Esophagus muscularis mucosa (tissue), 4 donors: ENCODE measurements around the gene DOCK10. TPM values are rescaled to one million over a fixed set of nuclear protein-coding genes. Genes with fewer than 3 reads are reported as not detected.

Source experiments
- DNase-seq: peaks from one replicate; pipeline ENCODE4 v3.0.0-alpha.2; 2017; ENCODE audit errors: extremely low spot score
- H3K27ac ChIP-seq, 4 donors: fragments of 200-600 bp; sonication (generic); replicated peaks in 1 of 4; 1 replicate in 3 of 4; 2 replicates in 1 of 4; pipeline ENCODE4 v1.5.1; 2016 to 2019; ENCODE audit warnings: mild to moderate bottlenecking in 1 of 4
- H3K27me3 ChIP-seq, 4 donors: fragments of 200-600 bp; sonication (generic); one replicate each; pipeline versions ENCODE4 v1.5.1 to v1.6.0; 2016 to 2019
- H3K36me3 ChIP-seq, 4 donors: fragments of 200-600 bp; sonication (generic); one replicate each; pipeline ENCODE4 v1.5.1; 2016 to 2019
- H3K4me1 ChIP-seq, 4 donors: fragments of 200-600 bp; sonication (generic); one replicate each; pipeline ENCODE4 v1.5.1; 2016 to 2019
- H3K4me3 ChIP-seq, 4 donors: fragments of 200-600 bp; sonication (generic); 1 replicate in 2 of 4; 2 replicates in 2 of 4; pipeline ENCODE4 v1.5.1; 2016 to 2019; ENCODE audit warnings: mild to moderate bottlenecking in 4 of 4, moderate library complexity in 1 of 4
- H3K9me3 ChIP-seq, 4 donors: fragments of 200-600 bp; sonication (generic); 1 replicate in 3 of 4; 2 replicates in 1 of 4; pipeline ENCODE4 v1.5.1; 2016 to 2019
- CTCF ChIP-seq, 3 experiments: fragments of 200-600 bp in 2 of 3; fragments of 450-650 bp in 1 of 3; sonication (generic) in 2 of 3; IDR thresholded peaks; one replicate each; pipeline ENCODE4 v1.5.1; 2017 to 2019; ENCODE audit warnings: antibody characterized with exemption in 3 of 3, mild to moderate bottlenecking in 2 of 3, moderate library complexity in 1 of 3
- EP300 ChIP-seq: sonication (generic); formaldehyde crosslinking; IDR thresholded peaks from one replicate; pipeline ENCODE4 v1.6.1; 2017; ENCODE audit warnings: antibody characterized with exemption
- POLR2A ChIP-seq: fragments of 450-650 bp; IDR thresholded peaks from one replicate; pipeline ENCODE4 v1.6.1; 2017; ENCODE audit warnings: antibody characterized with exemption, moderate library complexity, mild to moderate bottlenecking, low read depth
- POLR2AphosphoS5 ChIP-seq, 2 donors: sonication (generic); formaldehyde crosslinking; IDR thresholded peaks; one replicate each; pipeline ENCODE4 v1.6.1; 2017; ENCODE audit warnings: antibody characterized with exemption in 2 of 2
- WGBS: methylation state at CpG from one replicate; pipeline ENCODE4 v1.1.5; 2018; 5-methylcytosine and 5-hydroxymethylcytosine counted together
- intact Hi-C: fragments of 100-400 bp; cut with DNase I; formaldehyde crosslinking; loops from one replicate; pipeline ENCODE4 v1.15.1; 2023
- total RNA-seq, 4 donors: library from RNA; depleted of rRNA; stranded (reverse); fragments of >200 nt; gene quantifications; one replicate each; pipeline versions ENCODE4 v1.1.0 to v1.2.1, GENCODE V29; 2016

The DOCK10 gene
- total RNA-seq, 4 donors from 2014 or later: 1.9 to 11.6 (median 6.3) TPM

GRCh38 chr2:225037415-225038230 lies 4.6 kb downstream of the DOCK10 start:
- Histone ChIP-seq H3K27me3 (peaks cover 0 to 29% (median 6%) of the 10 kb centered on the region in 4 donors), H3K27ac (no peak overlapping the region), H3K4me1 (peaks cover 0 to 20% (median 19%) of the 10 kb centered on the region in 4 donors), H3K9me3 (no peaks in the 10 kb centered on the region), H3K36me3 (no peaks in the 10 kb centered on the region), H3K4me3 (no peak overlapping the region)
- TF ChIP-seq EP300 (no peak), CTCF (IDR thresholded peaks at IDR 0.05) (no peak), POLR2A (no peak), POLR2AphosphoS5 (IDR thresholded peaks at IDR 0.05) (no peak)
- no peak for DNase-seq
- intact Hi-C loops: no loop called here
- 72% methylated on average over 5 of the region's 5 CpGs for WGBS

DNA sequence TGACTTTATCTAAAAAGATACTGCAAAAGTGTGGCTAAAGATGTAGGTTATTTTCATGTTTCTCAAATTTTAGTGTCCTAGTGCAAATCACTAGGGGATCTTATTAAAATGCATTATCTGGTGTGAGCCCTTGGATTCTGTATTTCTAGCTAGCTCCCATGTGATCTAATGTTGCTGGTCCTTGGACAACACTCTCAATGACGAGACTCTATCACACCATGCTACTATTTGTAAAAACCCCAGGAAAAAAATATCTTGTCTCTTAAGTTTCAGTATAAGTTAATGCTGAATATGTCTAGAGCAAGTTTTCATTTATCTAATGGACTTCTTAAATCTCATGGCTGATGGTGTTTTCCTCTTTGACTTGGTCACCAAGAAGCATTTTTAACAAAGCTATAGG lies 5.8 kb downstream of the DOCK10 start:
- DNase-seq: no peak
- no peak for TF ChIP-seq POLR2A
- no peak for TF ChIP-seq EP300
- no peak for TF ChIP-seq POLR2AphosphoS5 (IDR thresholded peaks at IDR 0.05)
- TF ChIP-seq CTCF (IDR thresholded peaks at IDR 0.05): no peak
- Histone ChIP-seq H3K4me3 (no peak overlapping the region), H3K36me3 (no peaks in the 10 kb centered on the region), H3K9me3 (no peaks in the 10 kb centered on the region), H3K27me3 (peaks cover 0 to 17% (median 3%) of the 10 kb centered on the region in 4 donors), H3K4me1 (peaks cover 0 to 8% (median 7%) of the 10 kb centered on the region in 4 donors), H3K27ac (no peak overlapping the region)
- intact Hi-C loops: no loop called here
- 90% methylated on average over 1 of the region's 1 CpG for WGBS

DNA sequence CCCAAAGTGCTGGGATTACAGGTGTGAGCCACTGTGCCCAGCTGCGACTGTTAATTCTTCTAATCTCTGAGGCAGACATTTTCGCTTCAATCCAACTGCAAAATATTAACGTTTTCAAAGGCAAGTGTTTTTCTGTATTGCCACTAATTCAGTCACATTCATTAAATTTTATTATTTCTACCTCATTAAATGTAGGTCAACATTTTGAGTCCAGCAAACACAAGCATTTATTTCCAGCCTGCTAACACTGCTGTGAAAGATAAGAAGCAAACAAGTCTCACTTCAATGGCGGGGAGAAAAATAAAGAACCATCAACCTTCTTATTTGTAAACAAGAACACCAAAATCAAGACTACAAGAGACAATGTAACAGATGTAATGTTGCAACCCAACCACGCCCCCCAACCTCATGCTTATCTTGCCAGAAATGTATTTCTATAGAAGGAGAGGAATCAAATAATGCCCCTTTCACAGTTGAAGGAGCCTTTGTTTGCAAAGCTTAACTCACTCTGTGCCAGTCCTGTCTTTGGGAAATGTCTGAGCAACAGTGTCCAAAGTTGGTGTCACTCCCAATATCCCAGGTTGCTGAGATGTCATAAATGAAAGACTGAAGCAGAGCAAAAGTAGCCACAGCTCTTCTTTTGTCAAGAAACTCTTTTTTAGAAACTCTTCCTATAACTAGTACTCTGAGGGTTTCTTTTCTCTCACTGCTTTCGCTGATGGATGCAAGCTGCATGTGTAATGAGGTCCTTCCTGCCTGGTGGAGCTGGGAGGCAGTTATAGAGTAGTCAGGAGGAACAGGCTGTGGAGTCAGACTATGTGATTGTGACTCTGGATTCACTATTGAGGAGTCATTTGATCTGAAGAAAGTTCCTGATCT lies 8.6 kb downstream of the DOCK10 start:
- Histone ChIP-seq H3K4me1 (no peaks in the 10 kb centered on the region), H3K4me3 (no peak overlapping the region), H3K27me3 (no peaks in the 10 kb centered on the region), H3K9me3 (no peaks in the 10 kb centered on the region), H3K36me3 (no peaks in the 10 kb centered on the region), H3K27ac (no peak overlapping the region)
- intact Hi-C loops: no loop called here
- 87% methylated on average over 6 of the region's 6 CpGs for WGBS
- TF ChIP-seq EP300: no peak
- no peak for TF ChIP-seq CTCF (IDR thresholded peaks at IDR 0.05)
- TF ChIP-seq POLR2AphosphoS5 (IDR thresholded peaks at IDR 0.05): no peak
- no peak for TF ChIP-seq POLR2A
- DNase-seq: no peak

DNA sequence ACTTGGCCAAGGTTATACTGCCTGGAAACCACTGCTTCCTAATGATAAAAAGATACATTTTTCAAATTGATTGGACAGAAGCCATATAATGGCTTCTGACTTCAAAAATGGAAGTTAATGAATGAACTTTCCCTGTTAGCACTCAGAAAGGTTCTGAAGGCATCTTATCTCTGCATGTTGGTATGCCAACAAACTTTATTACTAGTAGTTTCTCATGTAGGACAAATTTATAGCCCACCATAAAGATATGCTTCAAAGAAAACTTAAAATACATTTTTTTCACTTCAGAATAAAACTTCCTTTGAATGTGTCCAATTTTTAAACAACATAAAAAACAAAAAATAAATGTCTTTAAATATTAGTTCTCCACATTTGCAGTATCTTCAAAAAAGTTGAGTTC lies 10.0 kb downstream of the DOCK10 start:
- no peaks in the 10 kb centered on the region for H3K9me3 ChIP-seq

More for the DNA sequence above, 10.0 kb downstream of the DOCK10 start:
- Histone ChIP-seq H3K4me1 (no peaks in the 10 kb centered on the region), H3K36me3 (no peaks in the 10 kb centered on the region), H3K27me3 (no peaks in the 10 kb centered on the region), H3K4me3 (no peak overlapping the region), H3K27ac (no peak overlapping the region)
- no peak for TF ChIP-seq EP300
- no peak for TF ChIP-seq POLR2A
- TF ChIP-seq POLR2AphosphoS5 (IDR thresholded peaks at IDR 0.05): no peak
- no peak for TF ChIP-seq CTCF (IDR thresholded peaks at IDR 0.05)
- no peak for DNase-seq
- intact Hi-C loops: no loop called here
